Parathyroid adenoma (tissue), 2 donors: Measurements from ENCODE around the gene FBXW12.

Experiments used
- H2AFZ ChIP-seq: fragments of 300-600 bp; sonication (generic); one replicate; pipeline ENCODE4 v1.7.0; 2017; ENCODE audit warnings: antibody characterized with exemption, mild to moderate bottlenecking
- H3K27ac ChIP-seq: fragments of 300-600 bp; sonication (generic); one replicate; pipeline ENCODE4 v1.7.0; 2017
- H3K27me3 ChIP-seq: fragments of 300-600 bp; sonication (generic); one replicate; pipeline ENCODE4 v1.7.0; 2017; ENCODE audit warnings: low read length; ENCODE audit not compliant: control insufficient read depth, insufficient read depth
- H3K36me3 ChIP-seq: fragments of 300-600 bp; sonication (generic); one replicate; pipeline ENCODE4 v1.7.0; 2017; ENCODE audit warnings: low read length; ENCODE audit not compliant: control insufficient read depth, insufficient read depth
- H3K4me1 ChIP-seq: fragments of 300-600 bp; sonication (generic); one replicate; pipeline ENCODE4 v1.7.0; 2017; ENCODE audit warnings: control low read depth
- H3K4me2 ChIP-seq: fragments of 300-600 bp; sonication (generic); one replicate; pipeline ENCODE4 v1.7.0; 2017; ENCODE audit warnings: low read length
- H3K4me3 ChIP-seq: fragments of 300-600 bp; sonication (generic); one replicate; pipeline ENCODE4 v1.7.0; 2017; ENCODE audit warnings: low read depth, low read length
- H3K79me2 ChIP-seq: fragments of 300-600 bp; sonication (generic); one replicate; pipeline ENCODE4 v1.7.0; 2017; ENCODE audit warnings: control low read depth
- H3K9ac ChIP-seq: fragments of 300-600 bp; sonication (generic); one replicate; pipeline ENCODE4 v1.7.0; 2017; ENCODE audit warnings: mild to moderate bottlenecking
- H3K9me3 ChIP-seq: fragments of 300-600 bp; sonication (generic); one replicate; pipeline ENCODE4 v1.7.0; 2017; ENCODE audit warnings: low read length; ENCODE audit not compliant: control insufficient read depth
- CTCF ChIP-seq: fragments of 300-600 bp; sonication (generic); IDR thresholded peaks from one replicate; pipeline ENCODE4 v1.7.0; 2017; ENCODE audit warnings: antibody characterized with exemption, mild to moderate bottlenecking
- donor health status: primary hyperparathyroidism.

FBXW12 gene

GRCh38 chr3:48426401-48426909 lies 54.4 kb downstream of the FBXW12 start:
- H3K9me3 ChIP-seq = no peaks in the 10 kb centered on the region
- H3K4me1 ChIP-seq = peaks cover 34% of the 10 kb centered on the region
- H3K9ac ChIP-seq = no peak overlapping the region
- no peak for TF ChIP-seq CTCF
- no peaks in the 10 kb centered on the region for H3K27me3 ChIP-seq
- H3K27ac ChIP-seq = peak overlapping the region; percentile 36
- no peaks in the 10 kb centered on the region for H3K36me3 ChIP-seq
- H3K79me2 ChIP-seq = no peaks in the 10 kb centered on the region
- H3K4me2 ChIP-seq = no peak overlapping the region
- H2AFZ ChIP-seq = peak overlapping the region; percentile 53
- H3K4me3 ChIP-seq = no peak overlapping the region

- no peaks in the 10 kb centered on the region for H3K36me3 ChIP-seq
- no peak for TF ChIP-seq CTCF
- H3K27me3 ChIP-seq = no peaks in the 10 kb centered on the region
- H3K27ac ChIP-seq = peak overlapping the region; percentile 20
- peaks cover 40% of the 10 kb centered on the region for H3K4me1 ChIP-seq
- H2AFZ ChIP-seq = peak overlapping the region; percentile 15
- H3K4me3 ChIP-seq = no peak overlapping the region
- H3K79me2 ChIP-seq = no peaks in the 10 kb centered on the region
- no peak overlapping the region for H3K4me2 ChIP-seq
- no peaks in the 10 kb centered on the region for H3K9me3 ChIP-seq
- H3K9ac ChIP-seq = no peak overlapping the region
These were observed 55.1 kb downstream of the FBXW12 start for GRCh38 chr3:48426944-48427629.

GRCh38 chr3:48427630-48427962 lies 55.6 kb downstream of the FBXW12 start:
- peaks cover 40% of the 10 kb centered on the region for H3K4me1 ChIP-seq
- no peaks in the 10 kb centered on the region for H3K9me3 ChIP-seq
- H3K4me3 ChIP-seq = no peak overlapping the region
- no peaks in the 10 kb centered on the region for H3K79me2 ChIP-seq
- no peaks in the 10 kb centered on the region for H3K27me3 ChIP-seq
- no peak overlapping the region for H3K4me2 ChIP-seq
- TF ChIP-seq CTCF = no peak
- no peak overlapping the region for H3K9ac ChIP-seq
- H3K27ac ChIP-seq = peak overlapping the region; percentile 20
- H3K36me3 ChIP-seq = no peaks in the 10 kb centered on the region
- H2AFZ ChIP-seq = no peak overlapping the region

- H3K9me3 ChIP-seq = no peaks in the 10 kb centered on the region
- no peak overlapping the region for H3K27ac ChIP-seq
- no peaks in the 10 kb centered on the region for H3K36me3 ChIP-seq
- H3K79me2 ChIP-seq = no peaks in the 10 kb centered on the region
- H2AFZ ChIP-seq = peak overlapping the region; percentile 75
- H3K27me3 ChIP-seq = no peaks in the 10 kb centered on the region
- H3K4me1 ChIP-seq = peaks cover 40% of the 10 kb centered on the region
- no peak for TF ChIP-seq CTCF
- H3K4me3 ChIP-seq = no peak overlapping the region
- H3K4me2 ChIP-seq = peak overlapping the region; percentile 79
- H3K9ac ChIP-seq = no peak overlapping the region
These were observed 56.1 kb downstream of the FBXW12 start for GRCh38 chr3:48428088-48428571.
